Activated CD4-positive, alpha-beta T cell treated with anti-CD3 and anti-CD28 coated beads for 36 hours (primary cell): ENCODE results near the gene C19orf85. TPM values are rescaled to one million over a fixed set of nuclear protein-coding genes. Genes with fewer than 3 reads are reported as not detected.
A peak's percentile ranks its signal among the peaks of the same experiment; 100 is the strongest.

Experiments used
- ATAC-seq: fragments of 200-7000 bp; cut with Tn5 transposase; one replicate; pipeline ENCODE4 v1.10.0; 2021; ENCODE audit warnings: mild to moderate bottlenecking, moderate library complexity
- CTCF ChIA-PET: fragments of 350-600 bp; sonication (Branson Sonifier 250); formaldehyde crosslinking; loops from one replicate; lab custom pipeline; 2021; ENCODE audit warnings: antibody characterized with exemption; lab: Charles Lee
- POLR2A ChIA-PET: fragments of 350-600 bp; sonication (Branson Sonifier 250); formaldehyde crosslinking; loops from one replicate; lab custom pipeline; 2021; ENCODE audit warnings: antibody characterized with exemption, inconsistent platforms; lab: Charles Lee
- DNase-seq: peaks from one replicate; pipeline ENCODE4 v3.0.0-alpha.2; 2020
- H3K27ac Mint-ChIP-seq: one replicate; pipeline ENCODE4 v1.8.0; 2021; ENCODE audit warnings: mixed read lengths
- H3K27me3 Mint-ChIP-seq: one replicate; pipeline ENCODE4 v1.8.0; 2021; ENCODE audit warnings: mixed read lengths
- H3K36me3 Mint-ChIP-seq: one replicate; pipeline ENCODE4 v1.8.0; 2021; ENCODE audit warnings: low read depth, mixed read lengths
- H3K4me1 Mint-ChIP-seq: one replicate; pipeline ENCODE4 v1.8.0; 2021; ENCODE audit warnings: mixed read lengths
- H3K4me3 Mint-ChIP-seq: one replicate; pipeline ENCODE4 v1.8.0; 2021; ENCODE audit warnings: mild to moderate bottlenecking, moderate library complexity, mixed read lengths
- H3K9me3 Mint-ChIP-seq: one replicate; pipeline ENCODE4 v1.8.0; 2021; ENCODE audit warnings: low read depth, mixed read lengths
- intact Hi-C, 2 experiments: fragments of 100-400 bp; cut with DNase I in 1 of 2; cut with micrococcal nuclease in 1 of 2; formaldehyde crosslinking; loops; one replicate each; pipeline versions ENCODE4 v1.14.2 to v1.15.1; 2022 to 2024; cut with DNase I, micrococcal nuclease
- total RNA-seq, 2 experiments: library from RNA; stranded (reverse); gene quantifications; one replicate each; pipeline ENCODE4 v1.2.3, GENCODE V29; 2021

Gene C19orf85
- total RNA-seq, 2 experiments from 2014 or later = not detected

DNA sequence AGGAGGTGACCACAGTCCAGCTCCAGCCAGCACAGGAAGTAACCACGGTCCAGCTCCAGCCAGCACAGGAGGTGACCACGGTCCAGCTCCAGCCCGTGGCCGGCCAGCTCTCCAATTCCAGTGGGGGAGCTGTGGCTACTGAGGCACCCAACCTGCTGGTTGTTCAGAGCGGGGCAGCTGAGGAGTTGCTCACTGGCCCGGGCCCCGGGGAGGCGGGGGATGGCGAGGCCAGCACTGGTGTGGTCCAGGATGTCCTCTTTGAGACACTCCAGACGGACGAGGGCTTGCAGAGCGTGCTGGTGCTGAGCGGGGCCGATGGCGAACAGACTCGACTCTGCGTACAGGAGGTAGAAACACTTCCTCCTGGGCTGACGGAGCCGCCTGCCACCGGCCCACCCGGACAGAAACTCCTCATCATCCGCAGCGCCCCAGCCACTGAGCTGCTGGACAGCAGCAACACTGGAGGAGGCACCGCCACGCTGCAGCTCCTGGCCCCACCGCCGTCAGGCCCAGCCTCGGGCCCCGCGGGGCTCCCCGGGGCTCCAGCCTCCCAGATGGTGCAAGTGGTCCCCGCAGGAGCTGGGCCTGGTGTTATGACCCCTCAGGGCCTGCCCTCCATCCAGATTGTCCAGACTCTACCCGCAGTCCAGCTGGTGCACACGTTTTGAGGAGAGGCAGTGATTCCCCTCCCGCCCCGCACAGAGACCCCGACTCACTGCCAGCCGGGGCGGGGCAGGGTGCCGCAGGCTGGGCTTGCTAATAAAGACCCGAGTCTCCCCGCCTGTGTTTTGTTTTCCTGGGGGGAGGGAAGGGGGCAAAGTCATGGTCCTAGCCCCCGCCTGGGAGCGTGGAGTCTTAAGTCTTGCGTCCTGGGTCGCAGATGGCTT lies 19.4 kb upstream of the C19orf85 start:
- POLR2A ChIA-PET = interaction anchor here (0.6 to 1.2 kb wide), 3 partner anchors 8 to 33 kb away, joined by 3 to 4 read pairs (median 4); partner anchors contain the start of gene ZNF628
- Mint-ChIP-seq H3K4me1 (peaks cover 28% of the 10 kb centered on the region), H3K27me3 (no peaks in the 10 kb centered on the region), H3K9me3 (no peaks in the 10 kb centered on the region), H3K27ac (no peak overlapping the region), H3K4me3 (peak overlapping the region; percentile 75), H3K36me3 (peaks cover under 1% of the 10 kb centered on the region)
- DNase-seq (no peak), ATAC-seq (no peak)
- intact Hi-C loops = no loop called here
- CTCF ChIA-PET = interaction anchor here (0.9 to 1.6 kb wide), 3 partner anchors 10 to 20 kb away, joined by 3 to 6 read pairs (median 3); no protein-coding TSS in a partner anchor

DNA sequence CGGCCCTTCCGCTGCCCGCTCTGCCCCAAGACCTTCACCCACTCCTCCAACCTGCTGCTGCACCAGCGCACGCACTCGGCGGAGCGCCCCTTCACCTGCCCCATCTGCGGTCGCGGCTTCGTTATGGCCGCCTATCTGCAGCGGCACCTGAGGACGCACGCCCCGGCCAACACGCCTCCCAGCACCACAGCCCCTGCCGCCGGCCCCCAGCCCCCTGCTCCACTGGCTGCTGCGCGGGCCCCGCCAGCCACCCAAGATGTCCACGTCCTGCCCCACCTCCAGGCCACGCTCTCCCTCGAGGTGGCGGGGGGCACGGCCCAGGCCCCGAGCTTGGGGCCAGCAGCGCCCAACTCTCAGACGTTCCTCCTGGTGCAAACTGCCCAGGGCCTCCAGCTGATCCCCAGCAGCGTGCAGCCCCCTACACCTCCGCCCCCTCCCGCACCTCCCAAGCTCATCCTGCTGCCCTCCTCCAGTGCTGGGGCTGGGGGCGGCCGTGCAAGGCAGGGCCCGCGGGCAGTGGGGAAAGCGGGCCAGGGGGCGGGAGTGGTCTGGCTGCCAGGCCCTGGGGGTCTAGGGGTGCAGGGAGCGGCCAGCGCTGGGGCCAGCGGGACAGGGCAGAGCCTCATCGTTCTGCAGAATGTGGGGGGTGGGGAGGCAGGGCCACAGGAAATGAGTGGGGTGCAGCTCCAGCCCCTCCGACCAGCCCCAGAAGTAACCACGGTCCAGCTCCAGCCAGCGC lies 18.6 kb upstream of the C19orf85 start:
- CTCF ChIA-PET = no interaction called here
- H3K36me3 Mint-ChIP-seq = peaks cover 5% of the 10 kb centered on the region
- no peak overlapping the region for H3K4me3 Mint-ChIP-seq
- DNase-seq (no peak), ATAC-seq (no peak)
- H3K27me3 Mint-ChIP-seq = no peaks in the 10 kb centered on the region
- H3K4me1 Mint-ChIP-seq = peaks cover 36% of the 10 kb centered on the region
- H3K9me3 Mint-ChIP-seq = no peaks in the 10 kb centered on the region
- intact Hi-C loops = no loop called here
- POLR2A ChIA-PET = interaction anchor here (0.6 kb wide), 1 partner anchor 32 kb away, joined by 4 read pairs; no protein-coding TSS in a partner anchor
- no peak overlapping the region for H3K27ac Mint-ChIP-seq

DNA sequence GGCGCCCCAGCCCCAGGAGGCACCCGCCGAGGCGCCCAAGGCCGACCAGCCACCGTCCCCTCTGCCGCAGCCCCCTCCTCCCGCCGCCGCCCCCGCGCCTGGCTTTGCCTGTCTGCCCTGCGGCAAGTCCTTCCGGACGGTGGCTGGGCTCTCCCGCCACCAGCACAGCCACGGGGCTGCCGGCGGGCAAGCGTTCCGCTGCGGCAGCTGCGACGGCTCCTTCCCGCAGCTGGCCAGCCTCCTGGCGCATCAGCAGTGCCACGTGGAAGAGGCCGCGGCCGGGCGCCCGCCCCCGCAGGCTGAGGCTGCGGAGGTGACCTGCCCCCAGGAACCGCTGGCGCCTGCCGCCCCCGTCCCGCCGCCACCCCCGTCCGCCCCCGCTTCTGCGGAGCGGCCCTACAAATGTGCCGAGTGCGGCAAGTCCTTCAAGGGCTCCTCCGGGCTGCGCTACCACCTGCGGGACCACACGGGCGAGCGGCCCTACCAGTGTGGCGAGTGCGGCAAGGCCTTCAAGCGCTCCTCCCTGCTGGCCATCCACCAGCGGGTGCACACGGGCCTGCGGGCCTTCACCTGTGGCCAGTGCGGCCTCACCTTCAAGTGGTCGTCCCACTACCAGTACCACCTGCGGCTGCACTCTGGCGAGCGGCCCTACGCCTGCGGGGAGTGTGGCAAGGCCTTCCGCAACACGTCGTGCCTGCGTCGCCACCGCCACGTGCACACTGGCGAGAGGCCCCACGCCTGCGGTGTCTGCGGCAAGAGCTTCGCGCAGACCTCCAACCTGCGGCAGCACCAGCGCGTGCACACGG lies 17.8 kb upstream of the C19orf85 start:
- ATAC-seq (no peak), DNase-seq (no peak)
- H3K4me3 Mint-ChIP-seq = no peak overlapping the region
- no peaks in the 10 kb centered on the region for H3K9me3 Mint-ChIP-seq
- H3K4me1 Mint-ChIP-seq = peaks cover 37% of the 10 kb centered on the region
- no peaks in the 10 kb centered on the region for H3K27me3 Mint-ChIP-seq
- intact Hi-C loops = no loop called here
- ChIA-PET CTCF (no interaction called here), POLR2A (interaction anchor here (1.0 kb wide), 1 partner anchor 20 kb away, joined by 4 read pairs; no protein-coding TSS in a partner anchor)
- no peak overlapping the region for H3K27ac Mint-ChIP-seq
- peaks cover 5% of the 10 kb centered on the region for H3K36me3 Mint-ChIP-seq

DNA sequence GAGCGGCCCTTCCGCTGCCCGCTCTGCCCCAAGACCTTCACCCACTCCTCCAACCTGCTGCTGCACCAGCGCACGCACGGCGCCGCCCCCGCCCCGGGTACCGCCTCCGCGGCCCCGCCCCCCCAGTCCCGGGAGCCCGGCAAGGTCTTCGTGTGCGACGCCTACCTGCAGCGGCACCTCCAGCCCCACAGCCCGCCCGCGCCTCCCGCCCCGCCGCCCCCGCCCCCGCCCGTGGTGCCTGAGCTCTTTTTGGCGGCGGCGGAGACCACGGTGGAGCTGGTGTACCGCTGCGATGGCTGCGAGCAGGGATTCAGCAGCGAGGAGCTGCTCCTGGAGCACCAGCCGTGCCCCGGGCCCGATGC lies 17.2 kb upstream of the C19orf85 start:
- ATAC-seq (no peak), DNase-seq (no peak)
- Mint-ChIP-seq H3K4me1 (peaks cover 33% of the 10 kb centered on the region), H3K36me3 (peaks cover 5% of the 10 kb centered on the region), H3K4me3 (no peak overlapping the region), H3K27ac (no peak overlapping the region), H3K9me3 (no peaks in the 10 kb centered on the region), H3K27me3 (no peaks in the 10 kb centered on the region)
- POLR2A ChIA-PET = interaction anchor here (1.0 kb wide), 1 partner anchor 20 kb away, joined by 4 read pairs; no protein-coding TSS in a partner anchor
- intact Hi-C loops = no loop called here
- CTCF ChIA-PET = no interaction called here

DNA sequence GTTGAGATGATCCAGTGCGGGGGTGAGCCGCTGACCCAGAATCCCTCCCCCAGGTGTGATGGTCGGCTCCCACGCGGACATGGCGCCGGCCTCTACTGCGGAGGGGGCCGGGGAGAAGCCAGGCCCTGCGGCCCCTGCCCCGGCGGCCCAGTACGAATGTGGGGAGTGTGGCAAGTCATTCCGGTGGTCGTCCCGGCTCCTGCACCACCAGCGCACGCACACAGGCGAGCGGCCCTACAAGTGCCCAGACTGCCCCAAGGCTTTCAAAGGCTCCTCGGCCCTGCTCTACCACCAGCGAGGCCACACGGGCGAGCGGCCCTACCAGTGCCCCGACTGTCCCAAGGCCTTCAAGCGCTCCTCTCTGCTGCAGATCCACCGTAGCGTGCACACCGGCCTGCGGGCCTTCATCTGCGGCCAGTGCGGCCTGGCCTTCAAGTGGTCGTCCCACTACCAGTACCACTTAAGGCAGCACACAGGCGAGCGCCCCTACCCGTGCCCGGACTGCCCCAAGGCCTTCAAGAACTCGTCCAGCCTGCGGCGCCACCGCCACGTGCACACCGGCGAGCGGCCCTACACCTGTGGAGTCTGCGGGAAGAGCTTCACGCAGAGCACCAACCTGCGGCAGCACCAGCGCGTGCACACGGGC lies 16.7 kb upstream of the C19orf85 start:
- H3K36me3 Mint-ChIP-seq = peaks cover 5% of the 10 kb centered on the region
- peaks cover 33% of the 10 kb centered on the region for H3K4me1 Mint-ChIP-seq
- ATAC-seq = no peak
- no peak for DNase-seq
- intact Hi-C loops = no loop called here
- H3K27ac Mint-ChIP-seq = no peak overlapping the region
- H3K27me3 Mint-ChIP-seq = no peaks in the 10 kb centered on the region
- no peaks in the 10 kb centered on the region for H3K9me3 Mint-ChIP-seq
- H3K4me3 Mint-ChIP-seq = no peak overlapping the region
- ChIA-PET POLR2A (interaction anchor here (1.0 kb wide), 1 partner anchor 19 kb away, joined by 4 read pairs; no protein-coding TSS in a partner anchor), CTCF (no interaction called here)

DNA sequence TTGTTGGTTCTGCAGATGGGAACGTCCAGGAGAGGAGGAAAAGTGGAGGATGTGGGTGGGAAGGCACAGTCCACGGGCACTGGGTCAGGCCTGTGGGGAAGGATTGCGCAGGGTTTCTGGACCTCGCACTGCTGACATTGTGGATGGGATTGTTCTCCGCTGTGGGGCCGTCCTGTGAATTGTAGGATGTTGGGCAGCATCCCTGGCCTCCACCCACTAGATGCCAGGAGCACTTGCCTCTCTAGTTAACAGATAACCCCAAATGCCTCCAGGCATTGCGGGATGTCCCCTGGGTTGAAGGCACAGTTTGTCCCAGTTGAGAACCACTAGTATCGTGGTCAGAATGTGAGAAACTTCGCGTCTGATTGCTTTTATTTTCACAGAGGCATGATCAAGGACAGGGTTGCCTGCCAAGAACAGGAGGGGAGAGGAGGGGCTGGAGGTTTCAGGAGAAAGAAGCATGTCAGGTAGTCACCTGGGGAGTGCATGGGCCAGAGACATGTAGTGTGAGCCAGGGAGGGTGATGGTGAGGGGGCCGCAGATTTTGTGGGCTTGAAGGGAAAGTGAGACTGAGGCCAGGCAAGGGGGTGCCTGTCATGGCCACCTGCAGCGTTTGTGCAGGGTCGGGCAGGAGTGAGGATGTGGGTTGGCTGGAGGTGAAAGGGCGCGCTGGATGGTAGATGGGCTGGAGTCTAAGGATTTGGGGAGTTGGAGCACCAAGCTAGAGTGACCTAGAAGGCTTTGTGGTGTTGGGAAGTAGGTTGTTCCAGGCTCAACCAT lies 15.1 kb upstream of the C19orf85 start:
- DNase-seq (no peak), ATAC-seq (no peak)
- intact Hi-C loops = no loop called here
- CTCF ChIA-PET = interaction anchor here (0.7 to 1.3 kb wide), 2 partner anchors 24 to 119 kb away, joined by 3 to 4 read pairs; no protein-coding TSS in a partner anchor
- no peaks in the 10 kb centered on the region for H3K27me3 Mint-ChIP-seq
- no peaks in the 10 kb centered on the region for H3K9me3 Mint-ChIP-seq
- no peak overlapping the region for H3K4me3 Mint-ChIP-seq
- H3K4me1 Mint-ChIP-seq = peaks cover 35% of the 10 kb centered on the region
- H3K36me3 Mint-ChIP-seq = peaks cover 5% of the 10 kb centered on the region
- H3K27ac Mint-ChIP-seq = peak overlapping the region; percentile 51
- POLR2A ChIA-PET = no interaction called here

DNA sequence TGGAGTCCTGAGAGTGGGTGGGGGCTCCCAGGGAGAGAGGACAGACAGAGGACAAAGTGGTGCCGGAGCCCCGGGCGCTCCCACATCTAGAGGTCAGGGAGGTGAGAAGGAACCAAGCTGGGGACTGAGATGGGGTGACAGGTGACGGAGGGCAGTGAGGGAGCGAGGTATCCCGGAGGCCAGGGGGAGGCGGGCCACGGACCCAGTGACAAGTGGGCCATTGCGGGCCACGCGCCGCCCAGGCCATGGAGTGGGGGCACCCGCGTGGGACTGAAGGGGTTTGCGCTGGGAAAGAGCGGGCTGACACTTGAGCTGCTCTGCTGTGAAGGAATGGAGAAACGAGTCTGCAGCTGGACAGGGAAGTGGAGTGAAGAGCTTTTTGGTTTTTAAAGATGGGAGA lies 14.5 kb upstream of the C19orf85 start:
- Mint-ChIP-seq H3K36me3 (peaks cover 5% of the 10 kb centered on the region), H3K4me3 (peak overlapping the region; percentile 84), H3K4me1 (peaks cover 32% of the 10 kb centered on the region), H3K27ac (no peak overlapping the region), H3K9me3 (no peaks in the 10 kb centered on the region), H3K27me3 (no peaks in the 10 kb centered on the region)
- intact Hi-C loops = no loop called here
- ChIA-PET POLR2A (no interaction called here), CTCF (interaction anchor here (1.3 kb wide), 1 partner anchor 25 kb away, joined by 4 read pairs; no protein-coding TSS in a partner anchor)
- ATAC-seq = no peak
- no peak for DNase-seq

DNA sequence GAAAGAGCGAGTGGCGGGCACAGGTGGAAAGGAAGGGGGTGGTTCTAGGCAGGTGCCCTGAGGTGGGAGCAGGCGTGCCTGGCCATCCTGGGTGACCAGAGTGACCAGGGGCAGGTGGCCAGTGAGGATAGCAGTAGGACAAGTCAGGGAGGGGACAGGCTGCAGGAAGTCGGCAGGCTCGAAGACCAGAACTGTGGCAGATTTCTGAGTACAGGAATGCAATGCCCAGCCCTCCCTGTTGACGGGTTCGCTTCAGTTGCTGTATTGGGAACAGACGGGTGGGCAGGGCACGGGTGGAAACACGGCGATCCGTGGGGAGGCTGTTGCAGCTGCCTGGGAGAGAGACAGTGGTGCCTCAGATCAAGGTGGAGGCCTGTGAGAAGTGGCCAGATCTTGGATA lies 13.8 kb upstream of the C19orf85 start:
- H3K36me3 Mint-ChIP-seq = peaks cover 5% of the 10 kb centered on the region
- ATAC-seq (no peak), DNase-seq (no peak)
- no peak overlapping the region for H3K27ac Mint-ChIP-seq
- H3K27me3 Mint-ChIP-seq = no peaks in the 10 kb centered on the region
- intact Hi-C loops = no loop called here
- no peaks in the 10 kb centered on the region for H3K9me3 Mint-ChIP-seq
- H3K4me1 Mint-ChIP-seq = peaks cover 32% of the 10 kb centered on the region
- H3K4me3 Mint-ChIP-seq = peak overlapping the region; percentile 84
- ChIA-PET POLR2A (no interaction called here), CTCF (interaction anchor here (1.3 to 3.0 kb wide), 2 partner anchors 11 to 25 kb away, joined by 4 to 18 read pairs; no protein-coding TSS in a partner anchor)

DNA sequence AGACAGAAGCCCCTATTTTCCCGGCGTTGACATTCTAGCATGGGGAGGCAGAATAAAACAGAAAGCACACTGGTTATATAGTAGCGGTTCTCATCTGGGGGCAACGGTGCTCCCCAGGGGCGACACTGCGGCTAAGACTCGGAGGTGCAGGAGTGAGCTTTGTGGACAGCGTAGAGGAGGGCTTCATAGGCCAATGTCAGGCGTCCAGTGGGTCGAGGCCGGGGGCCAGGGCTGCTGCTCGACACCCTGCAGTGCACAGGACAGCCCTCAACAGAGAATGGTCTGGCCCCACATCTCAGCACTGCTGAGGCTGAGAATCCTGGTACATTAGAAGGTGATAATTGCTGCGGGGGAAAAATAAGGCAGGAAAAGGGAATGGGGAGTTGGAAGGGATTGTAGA lies 13.4 kb upstream of the C19orf85 start:
- DNase-seq = no peak
- H3K9me3 Mint-ChIP-seq = no peaks in the 10 kb centered on the region
- ChIA-PET POLR2A (no interaction called here), CTCF (interaction anchor here (3.0 kb wide), 1 partner anchor 10 kb away, joined by 18 read pairs; no protein-coding TSS in a partner anchor)
- no peak for ATAC-seq
- peak overlapping the region; percentile 25 for H3K27ac Mint-ChIP-seq
- no peaks in the 10 kb centered on the region for H3K27me3 Mint-ChIP-seq
- peaks cover 5% of the 10 kb centered on the region for H3K36me3 Mint-ChIP-seq
- intact Hi-C loops = loop anchor here in 1 of 2 experiments (2.0 kb wide), 3 partner anchors 103 to 663 kb away; partner anchors contain the start of genes ZNF444, ZNF579 and ZNF787
- peaks cover 32% of the 10 kb centered on the region for H3K4me1 Mint-ChIP-seq
- H3K4me3 Mint-ChIP-seq = peak overlapping the region; percentile 84
